HG02973 (cell line): Measurements from ENCODE around the gene NDUFA11.

Experiments used
- ATAC-seq: cut with Tn5 transposase; IDR thresholded peaks from one replicate; pipeline ENCODE4 v1.9.1; 2021; ENCODE audit warnings: moderate library complexity; ENCODE audit not compliant: unreplicated experiment

The NDUFA11 gene

DNA sequence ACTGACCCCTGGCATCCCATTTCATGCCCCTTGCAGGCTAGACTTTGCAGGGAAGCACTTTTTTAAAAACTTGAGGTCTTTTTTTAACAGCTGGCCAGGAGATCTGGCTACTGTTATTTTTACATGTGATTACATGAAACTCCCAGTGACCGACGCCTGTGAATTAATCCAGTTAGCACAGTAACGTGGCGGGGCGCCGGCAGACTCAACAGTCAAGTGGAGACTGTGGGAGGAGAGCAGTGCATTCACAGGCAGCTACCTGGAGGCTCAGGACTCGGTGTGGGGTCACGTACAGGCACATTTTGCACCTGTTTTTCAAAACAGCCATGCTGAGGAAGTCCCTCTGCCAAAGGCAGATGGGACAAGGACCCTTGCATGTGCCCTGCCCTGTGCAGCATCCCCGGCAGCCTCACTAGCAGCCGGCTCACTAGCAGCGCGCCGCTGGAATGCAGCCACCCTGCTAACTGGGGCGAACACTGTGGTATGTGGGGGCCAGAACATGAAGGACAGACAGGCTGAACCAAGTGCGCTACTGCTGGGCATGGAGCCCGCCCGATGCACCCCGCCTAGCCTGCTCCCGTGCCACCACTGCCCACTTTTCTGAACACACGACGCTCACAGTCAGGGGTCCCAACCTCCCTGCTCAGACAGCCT is 29.1 kb upstream of the NDUFA11 start:
- ATAC-seq = no peak

- no peak for ATAC-seq
Observed at GRCh38 chr19:5932146-5932545, 28.6 kb upstream of the NDUFA11 start.

- ATAC-seq = no peak
Observed at GRCh38 chr19:5931251-5931650, 27.7 kb upstream of the NDUFA11 start.

DNA sequence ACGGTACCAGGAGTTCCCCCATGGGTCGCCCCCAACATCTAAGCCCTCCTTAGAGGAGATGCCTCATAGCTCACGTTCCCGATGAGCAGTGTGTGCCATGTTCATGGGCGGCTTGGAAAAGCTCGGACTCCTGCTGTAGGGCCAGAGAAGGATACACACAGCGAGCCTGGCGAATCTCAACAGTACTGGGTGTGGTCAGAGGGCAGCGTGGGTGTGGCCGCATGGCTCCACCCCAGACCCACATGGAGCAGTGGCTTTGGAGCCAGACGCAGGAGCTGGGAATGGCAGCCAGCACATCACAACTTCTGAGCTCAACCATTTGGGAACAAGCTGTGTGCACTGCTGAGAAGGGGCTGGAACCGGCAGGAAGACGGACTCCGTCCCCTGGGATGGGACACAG is 26.0 kb upstream of the NDUFA11 start:
- ATAC-seq = no peak

GRCh38 chr19:5929179-5929578 is 25.6 kb upstream of the NDUFA11 start:
- no peak for ATAC-seq

- ATAC-seq = no peak
Observed at GRCh38 chr19:5927441-5927821, 23.8 kb upstream of the NDUFA11 start.

- no peak for ATAC-seq
Observed at GRCh38 chr19:5926641-5927440, 23.3 kb upstream of the NDUFA11 start.

GRCh38 chr19:5925830-5926427 is 22.3 kb upstream of the NDUFA11 start:
- no peak for ATAC-seq

GRCh38 chr19:5923356-5923755 is 19.8 kb upstream of the NDUFA11 start:
- ATAC-seq = no peak

- ATAC-seq = no peak
Observed at GRCh38 chr19:5922161-5922545, 18.6 kb upstream of the NDUFA11 start.

GRCh38 chr19:5921516-5922160 is 18.0 kb upstream of the NDUFA11 start:
- no peak for ATAC-seq

GRCh38 chr19:5918463-5919079 is 15.0 kb upstream of the NDUFA11 start:
- no peak for ATAC-seq

DNA sequence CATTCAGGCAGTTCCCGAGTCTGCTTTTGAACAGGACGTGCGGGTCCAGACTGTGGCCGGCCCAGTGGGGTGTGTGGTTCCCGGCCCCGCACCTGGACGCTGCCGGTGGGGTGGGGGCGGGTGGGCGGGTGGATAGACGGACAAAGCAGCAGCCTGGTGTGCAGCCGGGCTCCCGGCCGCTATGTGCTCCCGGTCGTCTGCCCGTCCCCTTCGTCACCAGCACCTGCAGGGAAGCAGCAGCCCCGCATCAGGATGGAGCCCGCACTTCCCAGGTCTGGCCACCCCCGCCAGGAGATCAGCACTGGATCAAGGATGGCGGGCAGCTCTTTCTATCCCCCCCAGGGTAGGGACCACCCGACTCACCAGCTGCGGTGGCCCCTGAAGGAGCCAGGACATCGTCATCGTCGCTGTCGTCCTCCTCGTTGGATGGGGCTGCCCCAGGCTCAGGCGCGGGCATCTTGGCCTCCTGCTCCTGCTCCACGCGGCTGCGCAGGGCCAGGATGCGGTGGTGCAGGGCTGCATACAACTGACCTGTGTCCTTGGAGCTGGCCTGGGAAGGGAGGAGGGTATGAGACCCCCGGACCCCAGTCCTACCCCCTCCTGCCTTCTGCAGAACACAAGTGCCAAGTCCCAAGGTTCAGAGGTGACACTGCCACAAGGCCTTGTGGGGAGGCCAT is 14.0 kb upstream of the NDUFA11 start:
- no peak for ATAC-seq

DNA sequence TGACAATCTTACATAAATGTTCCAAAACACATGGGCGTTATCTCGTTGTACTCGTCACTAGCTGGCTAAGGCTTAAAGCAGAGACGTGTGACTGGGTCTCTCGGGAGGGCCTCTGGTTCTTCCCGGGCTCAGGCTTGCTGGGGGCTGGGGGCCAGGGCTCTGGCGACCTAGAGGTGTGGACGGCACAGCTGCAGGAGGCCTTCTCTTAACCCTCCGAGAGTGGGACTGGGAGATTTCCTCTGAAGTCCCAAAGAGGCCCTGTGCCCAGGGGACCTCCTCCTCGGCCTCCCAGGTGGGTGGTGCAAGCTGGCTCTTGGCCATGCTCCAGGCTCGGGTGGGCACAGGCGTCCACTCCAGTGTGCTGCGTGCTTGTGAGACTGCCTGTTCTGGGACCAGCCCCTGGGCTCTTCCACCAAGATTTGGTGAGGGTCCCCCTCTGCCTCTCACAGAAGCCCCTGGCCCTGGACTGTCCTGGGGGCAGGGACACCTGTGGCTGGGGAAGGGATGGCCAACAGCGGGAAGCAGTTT is 12.7 kb upstream of the NDUFA11 start:
- no peak for ATAC-seq

DNA sequence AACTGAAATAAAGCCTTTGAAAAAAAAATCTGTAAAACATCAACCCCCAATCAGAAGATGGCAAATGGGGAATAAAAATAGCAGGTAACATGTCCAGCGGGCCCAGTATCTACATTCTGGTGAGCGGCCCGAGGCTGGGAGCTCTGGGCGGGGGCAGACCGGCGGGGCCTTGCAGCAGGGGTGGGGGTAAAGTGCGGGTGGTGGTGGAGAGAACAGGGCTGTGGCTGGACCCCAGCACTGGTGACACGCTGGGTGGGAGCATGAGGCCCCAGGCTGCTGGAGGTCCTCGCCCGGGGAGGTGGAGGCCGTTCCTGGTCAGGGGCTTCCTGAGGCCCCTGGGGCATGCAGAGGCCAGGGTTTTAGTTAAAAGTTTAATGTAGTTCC is 12.2 kb upstream of the NDUFA11 start:
- ATAC-seq = no peak

DNA sequence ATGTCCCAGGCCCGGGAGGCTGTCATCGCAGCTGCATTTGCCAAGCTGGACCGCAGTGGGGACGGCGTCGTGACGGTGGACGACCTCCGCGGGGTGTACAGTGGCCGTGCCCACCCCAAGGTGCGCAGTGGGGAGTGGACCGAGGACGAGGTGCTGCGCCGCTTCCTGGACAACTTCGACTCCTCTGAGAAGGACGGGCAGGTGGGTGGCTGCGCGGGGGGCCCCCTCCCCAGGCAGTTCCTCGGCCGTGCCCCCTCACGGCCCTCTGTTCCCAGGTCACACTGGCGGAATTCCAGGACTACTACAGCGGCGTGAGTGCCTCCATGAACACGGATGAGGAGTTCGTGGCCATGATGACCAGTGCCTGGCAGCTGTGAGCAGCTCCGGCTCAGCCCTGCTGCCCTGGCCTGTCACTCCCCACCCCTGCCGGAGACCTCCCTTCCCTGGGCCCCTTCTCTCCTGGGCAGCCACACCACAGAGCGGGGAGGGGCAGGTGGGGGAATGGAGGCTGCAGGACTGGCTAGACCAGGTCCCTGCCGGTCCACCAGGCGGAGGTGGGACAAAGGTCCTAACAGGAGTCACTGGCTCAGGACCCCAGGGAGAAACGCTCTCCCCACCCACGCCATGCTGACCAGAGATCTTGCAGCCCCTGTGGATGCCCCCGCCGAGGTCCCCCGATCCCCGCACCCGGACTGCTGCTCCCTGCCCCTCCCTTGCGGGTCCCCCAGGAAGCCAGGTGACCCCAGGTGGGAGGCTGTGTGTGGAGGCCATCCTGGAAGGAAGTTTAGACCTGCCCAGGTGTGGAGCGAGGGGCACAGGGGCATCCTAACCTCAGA is 11.6 kb upstream of the NDUFA11 start:
- ATAC-seq = no peak

DNA sequence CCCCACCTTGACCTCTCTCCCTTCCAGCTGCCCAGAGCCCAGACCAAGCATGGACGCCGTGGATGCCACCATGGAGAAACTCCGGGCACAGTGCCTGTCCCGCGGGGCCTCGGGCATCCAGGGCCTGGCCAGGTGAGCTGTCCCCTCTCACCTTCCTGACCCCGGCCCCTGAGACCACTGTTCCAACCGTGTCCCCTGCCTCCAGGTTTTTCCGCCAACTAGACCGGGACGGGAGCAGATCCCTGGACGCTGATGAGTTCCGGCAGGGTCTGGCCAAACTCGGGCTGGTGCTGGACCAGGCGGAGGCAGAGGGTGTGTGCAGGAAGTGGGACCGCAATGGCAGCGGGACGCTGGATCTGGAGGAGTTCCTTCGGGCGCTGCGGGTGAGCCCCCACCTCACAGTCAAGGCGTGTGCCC is 10.8 kb upstream of the NDUFA11 start:
- ATAC-seq = no peak

GRCh38 chr19:5913739-5914357 is 10.3 kb upstream of the NDUFA11 start, which contains the start of gene CAPS:
Gene CAPS, plus strand, starts transcription at chr19:5914254. Its CDS starts 153 bp downstream, at chr19:5914407.
- ATAC-seq = no peak

DNA sequence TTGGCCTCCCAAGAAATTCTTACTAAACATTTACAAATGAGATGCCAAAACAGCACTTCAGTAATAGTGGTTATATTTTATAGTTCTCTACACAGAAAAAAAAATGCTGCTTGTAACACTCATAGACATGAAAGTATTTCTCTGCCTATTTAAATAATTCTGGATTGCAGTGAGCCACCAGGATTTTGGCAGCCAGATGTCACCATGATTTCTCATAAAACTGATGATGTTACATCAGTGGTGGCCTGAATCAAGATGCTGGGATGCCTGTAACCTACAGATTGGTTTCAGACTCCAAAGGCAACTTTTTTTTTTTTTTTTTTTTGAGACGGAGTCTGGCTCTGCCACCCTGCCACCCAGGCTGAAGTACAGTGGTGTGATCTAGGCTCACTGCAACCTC is 7.8 kb upstream of the NDUFA11 start:
- ATAC-seq = no peak
